ENCODE data around the gene EIF2B4. TPM values are rescaled to one million over a fixed set of nuclear protein-coding genes. Genes with fewer than 3 reads are reported as not detected.

The EIF2B4 gene
- 10 to 100 TPM; 43.6 to 46.6 TPM for total RNA-seq

- CTCF ChIA-PET = interaction anchor here (0.5 to 2.7 kb wide), 10 partner anchors 9 to 90 kb away, joined by 3 to 11 read pairs (median 4); partner anchors contain the start of genes GTF3C2, PPM1G and ZNF513
- POLR2A ChIA-PET = interaction anchor here (0.8 to 3.1 kb wide), 8 partner anchors 10 to 313 kb away, joined by 3 to 20 read pairs (median 8); partner anchors contain the start of genes ATRAID, GTF3C2, MPV17 and PPM1G
Observed at GRCh38 chr2:27370026-27370815, at the start of gene EIF2B4, which contains the start of gene SNX17. EIF2B4 (minus strand) TSS chr2:27370338; CDS start chr2:27370314, 24 bp downstream. SNX17 (plus strand) TSS chr2:27370616; CDS start chr2:27370744, 128 bp downstream.

GRCh38 chr2:27416151-27416550 lies 46.0 kb upstream of the EIF2B4 start:
- ChIA-PET CTCF (no interaction called here), POLR2A (no interaction called here)

- CTCF ChIA-PET = no interaction called here
- POLR2A ChIA-PET = no interaction called here
Observed at GRCh38 chr2:27412419-27413152, 42.4 kb upstream of the EIF2B4 start.

GRCh38 chr2:27409321-27410073 lies 39.4 kb upstream of the EIF2B4 start, which contains the start of gene PPM1G:
PPM1G (minus strand) TSS chr2:27409591; CDS start chr2:27409422, 169 bp downstream.
- CTCF ChIA-PET = interaction anchor here (1.2 to 2.3 kb wide), 6 partner anchors 19 to 274 kb away, joined by 3 to 16 read pairs (median 3); partner anchors contain the start of genes EIF2B4, NRBP1 and SNX17
- POLR2A ChIA-PET = interaction anchor here (0.6 to 2.0 kb wide), 9 partner anchors 10 to 272 kb away, joined by 3 to 27 read pairs (median 4); partner anchors contain the start of genes NRBP1, SNX17 and ZNF513

GRCh38 chr2:27408601-27409320 lies 38.6 kb upstream of the EIF2B4 start:
- POLR2A ChIA-PET = interaction anchor here (1.0 to 2.0 kb wide), 5 partner anchors 10 to 38 kb away, joined by 3 to 27 read pairs (median 6); partner anchors contain the start of genes NRBP1, SNX17 and ZNF513

GRCh38 chr2:27407798-27408491 lies 37.8 kb upstream of the EIF2B4 start:
- CTCF ChIA-PET = interaction anchor here (0.6 to 1.5 kb wide), 3 partner anchors 11 to 185 kb away, joined by 3 read pairs; no protein-coding TSS in a partner anchor
- POLR2A ChIA-PET = interaction anchor here (0.6 kb wide), 1 partner anchor 276 kb away, joined by 3 read pairs; no protein-coding TSS in a partner anchor

More at GRCh38 chr2:27408601-27409320, 38.6 kb upstream of the EIF2B4 start:
- CTCF ChIA-PET = interaction anchor here (0.6 to 2.3 kb wide), 5 partner anchors 10 to 275 kb away, joined by 3 to 16 read pairs (median 3); partner anchors contain the start of gene NRBP1

GRCh38 chr2:27400348-27401135 lies 30.4 kb upstream of the EIF2B4 start:
- ChIA-PET POLR2A (no interaction called here), CTCF (interaction anchor here (1.6 kb wide), 1 partner anchor 30 kb away, joined by 3 read pairs; the partner anchor contains the start of gene SNX17)

- ChIA-PET POLR2A (no interaction called here), CTCF (interaction anchor here (1.6 kb wide), 1 partner anchor 28 kb away, joined by 3 read pairs; the partner anchor contains the start of gene SNX17)
Observed at GRCh38 chr2:27398962-27399361, 28.8 kb upstream of the EIF2B4 start.

- POLR2A ChIA-PET = no interaction called here
- CTCF ChIA-PET = interaction anchor here (1.2 kb wide), 1 partner anchor 13 kb away, joined by 3 read pairs; the partner anchor contains the start of gene ZNF513
Observed at GRCh38 chr2:27393225-27393624, 23.1 kb upstream of the EIF2B4 start.

- POLR2A ChIA-PET = interaction anchor here (1.2 kb wide), 1 partner anchor 18 kb away, joined by 4 read pairs; the partner anchor contains the start of gene PPM1G
- CTCF ChIA-PET = interaction anchor here (1.5 kb wide), 1 partner anchor 18 kb away, joined by 3 read pairs; the partner anchor contains the start of gene PPM1G
Observed at GRCh38 chr2:27390822-27391679, 20.9 kb upstream of the EIF2B4 start.

- ChIA-PET POLR2A (no interaction called here), CTCF (interaction anchor here (0.9 kb wide), 1 partner anchor 15 kb away, joined by 3 read pairs; no protein-coding TSS in a partner anchor)
Observed at GRCh38 chr2:27381577-27382181, 11.5 kb upstream of the EIF2B4 start.

- POLR2A ChIA-PET = interaction anchor here (1.0 to 2.4 kb wide), 4 partner anchors 9 to 50 kb away, joined by 6 to 20 read pairs (median 9); partner anchors contain the start of genes PPM1G and SNX17
- CTCF ChIA-PET = interaction anchor here (0.9 to 1.7 kb wide), 4 partner anchors 10 to 302 kb away, joined by 3 to 5 read pairs (median 3); no protein-coding TSS in a partner anchor
Observed at GRCh38 chr2:27380626-27381545, 10.7 kb upstream of the EIF2B4 start, which contains the start of gene ZNF513. ZNF513 (minus strand) TSS chr2:27380734; CDS start chr2:27380526, 208 bp downstream.

- ChIA-PET POLR2A (interaction anchor here (0.6 to 2.4 kb wide), 7 partner anchors 9 to 51 kb away, joined by 3 to 20 read pairs (median 6); partner anchors contain the start of genes GTF3C2, PPM1G and SNX17), CTCF (interaction anchor here (1.1 to 1.7 kb wide), 4 partner anchors 9 to 303 kb away, joined by 3 to 5 read pairs (median 4); no protein-coding TSS in a partner anchor)
Observed at GRCh38 chr2:27379836-27380625, 9.9 kb upstream of the EIF2B4 start.

All from activated CD8-positive, alpha-beta memory T cell treated with anti-CD3 and anti-CD28 coated beads for 36 hours (primary cell).